HEK293 (cell line): Measurements from ENCODE around the gene IGFBP7.

Experiments used
- CTCF ChIA-PET: fragments of 350-600 bp; formaldehyde crosslinking; extraction: SDS; loops from one replicate; lab custom pipeline; 2021; ENCODE audit warnings: antibody characterized with exemption; lab: Yijun Ruan, JAX
- POLR2A ChIA-PET: fragments of 300-600 bp; formaldehyde crosslinking; extraction: SDS; loops from one replicate; lab custom pipeline; 2020; ENCODE audit warnings: antibody characterized with exemption, inconsistent platforms; lab: Yijun Ruan, JAX
- H3K27ac ChIP-seq: fragments of 200-500 bp; sonication (Bioruptor generic); 2 replicates; pipeline ENCODE4 v1.5.1; 2014; ENCODE audit warnings: low read depth, low read length, control low read depth, inconsistent platforms; ENCODE audit errors: extremely low read depth
- H3K36me3 ChIP-seq, 2 experiments: fragments of 200-500 bp in 1 of 2; sonication (Bioruptor generic) in 1 of 2; 1 replicate in 1 of 2; 2 replicates in 1 of 2; pipeline ENCODE4 v1.5.1; 2014 to 2017; ENCODE audit warnings: inconsistent platforms in 2 of 2, low read length in 2 of 2; ENCODE audit not compliant: control insufficient read depth in 2 of 2, insufficient read depth in 1 of 2
- H3K4me1 ChIP-seq: fragments of 200-500 bp; sonication (Bioruptor generic); 2 replicates; pipeline ENCODE4 v1.5.1; 2014; ENCODE audit warnings: mild to moderate bottlenecking, low read length, inconsistent platforms; ENCODE audit not compliant: control insufficient read depth, insufficient read depth
- H3K4me3 ChIP-seq: 2 replicates; pipeline ENCODE4 v1.5.1; 2011; ENCODE audit warnings: low read depth, mild to moderate bottlenecking, control low read depth, low read length, moderate library complexity
- H3K9me3 ChIP-seq: fragments of 200-500 bp; sonication (Bioruptor generic); 2 replicates; pipeline ENCODE4 v1.5.1; 2014; ENCODE audit warnings: low read depth, low read length, inconsistent platforms; ENCODE audit not compliant: control insufficient read depth, insufficient read depth
- BCL11A ChIP-seq: fragments of 450-650 bp; formaldehyde crosslinking; IDR thresholded peaks from 2 replicates; pipeline ENCODE4 v1.5.1; 2016; ENCODE audit warnings: low read depth, missing biosample characterization, missing genetic modification characterization
- BCL11B ChIP-seq: fragments of 450-650 bp; formaldehyde crosslinking; IDR thresholded peaks from 2 replicates; pipeline ENCODE4 v1.5.1; 2016; ENCODE audit warnings: low read depth, missing biosample characterization, missing genetic modification characterization
- FEZF1 ChIP-seq: fragments of 450-650 bp; formaldehyde crosslinking; IDR thresholded peaks from 2 replicates; pipeline ENCODE4 v1.5.1; 2016; ENCODE audit warnings: missing biosample characterization, missing genetic modification characterization
- KLF9 ChIP-seq: fragments of 450-650 bp; formaldehyde crosslinking; IDR thresholded peaks from 2 replicates; pipeline ENCODE4 v1.5.1; 2016; ENCODE audit warnings: missing biosample characterization, missing genetic modification characterization, low read depth
- ZBTB21 ChIP-seq: fragments of 450-650 bp; formaldehyde crosslinking; IDR thresholded peaks from 2 replicates; pipeline ENCODE4 v1.5.1; 2017; ENCODE audit warnings: missing biosample characterization, missing genetic modification characterization
- ZFP3 ChIP-seq: fragments of 450-650 bp; formaldehyde crosslinking; IDR thresholded peaks from 2 replicates; pipeline ENCODE4 v1.5.1; 2016; ENCODE audit warnings: low read depth, missing biosample characterization, missing genetic modification characterization
- ZNF19 ChIP-seq: fragments of 450-650 bp; formaldehyde crosslinking; IDR thresholded peaks from 2 replicates; pipeline ENCODE4; 2016; ENCODE audit warnings: missing biosample characterization, missing genetic modification characterization, low read depth
- ZNF214 ChIP-seq: fragments of 450-650 bp; formaldehyde crosslinking; IDR thresholded peaks from 2 replicates; pipeline ENCODE4 v1.5.1; 2017; ENCODE audit warnings: missing biosample characterization, mild to moderate bottlenecking, missing genetic modification characterization, borderline replicate concordance
- ZNF311 ChIP-seq: fragments of 450-650 bp; formaldehyde crosslinking; IDR thresholded peaks from 2 replicates; pipeline ENCODE4 v1.5.1; 2017; ENCODE audit warnings: missing biosample characterization, missing genetic modification characterization, borderline replicate concordance
- ZNF394 ChIP-seq: fragments of 450-650 bp; formaldehyde crosslinking; IDR thresholded peaks from 2 replicates; pipeline ENCODE4 v1.5.1; 2016; ENCODE audit warnings: missing biosample characterization, missing genetic modification characterization, mild to moderate bottlenecking, moderate library complexity, borderline replicate concordance
- ZNF501 ChIP-seq: fragments of 450-650 bp; formaldehyde crosslinking; IDR thresholded peaks from 2 replicates; pipeline ENCODE4 v1.5.1; 2016; ENCODE audit warnings: missing biosample characterization, missing genetic modification characterization
- ZNF623 ChIP-seq: fragments of 450-650 bp; formaldehyde crosslinking; IDR thresholded peaks from 2 replicates; pipeline ENCODE4 v1.5.1; 2016; ENCODE audit warnings: missing biosample characterization, missing genetic modification characterization
- ZNF624 ChIP-seq: fragments of 450-650 bp; formaldehyde crosslinking; IDR thresholded peaks from 2 replicates; pipeline ENCODE4 v1.5.1; 2017; ENCODE audit warnings: missing biosample characterization, missing genetic modification characterization
- ZNF626 ChIP-seq: fragments of 450-650 bp; sonication (Bioruptor Pico); formaldehyde crosslinking; IDR thresholded peaks from 2 replicates; pipeline ENCODE4 v1.5.1; 2018; ENCODE audit warnings: missing biosample characterization, missing genetic modification characterization, inconsistent platforms
- ZNF692 ChIP-seq: fragments of 450-650 bp; formaldehyde crosslinking; IDR thresholded peaks from 2 replicates; pipeline ENCODE4 v1.5.1; 2016; ENCODE audit warnings: missing biosample characterization, missing genetic modification characterization
- ZNF791 ChIP-seq: fragments of 450-650 bp; formaldehyde crosslinking; IDR thresholded peaks from 2 replicates; pipeline ENCODE4 v1.5.1; 2016; ENCODE audit warnings: missing biosample characterization, missing genetic modification characterization
- ZNF792 ChIP-seq: fragments of 450-650 bp; formaldehyde crosslinking; IDR thresholded peaks from 2 replicates; pipeline ENCODE4 v1.5.1; 2016; ENCODE audit warnings: missing biosample characterization, missing genetic modification characterization
- ZNF837 ChIP-seq: fragments of 450-650 bp; formaldehyde crosslinking; IDR thresholded peaks from 2 replicates; pipeline ENCODE4 v1.5.1; 2016; ENCODE audit warnings: missing biosample characterization, missing genetic modification characterization
- ZNF843 ChIP-seq: fragments of 450-650 bp; formaldehyde crosslinking; IDR thresholded peaks from 2 replicates; pipeline ENCODE4 v1.5.1; 2016; ENCODE audit warnings: missing biosample characterization, missing genetic modification characterization
- TF ChIP-seq, protein P1 (sequence below): sonication (generic); formaldehyde crosslinking; IDR thresholded peaks from 2 replicates; pipeline ENCODE4 v1.8.1; 2022; ENCODE audit warnings: mild to moderate bottlenecking, moderate library complexity, missing genetic modification reagents
- TF ChIP-seq, protein P2 (sequence below): fragments of 450-650 bp; formaldehyde crosslinking; IDR thresholded peaks from 2 replicates; pipeline ENCODE4 v1.5.1; 2016; ENCODE audit warnings: missing biosample characterization, missing genetic modification characterization

The IGFBP7 gene

GRCh38 chr4:57125996-57126395, 15.8 kb upstream of the IGFBP7 start:
- ChIA-PET CTCF (interaction anchor here (0.6 to 1.2 kb wide), 2 partner anchors 37 to 338 kb away, joined by 3 to 4 read pairs; no protein-coding TSS in a partner anchor), POLR2A (no interaction called here)
- H3K4me3 ChIP-seq, result no peak overlapping the region
- H3K4me1 ChIP-seq, result no peaks in the 10 kb centered on the region
- no peaks in the 10 kb centered on the region for H3K36me3 ChIP-seq
- no peaks in the 10 kb centered on the region for H3K9me3 ChIP-seq
- TF ChIP-seq ZNF792 (tag by site-specific recombination), result no peak
- TF ChIP-seq, protein P1, sequence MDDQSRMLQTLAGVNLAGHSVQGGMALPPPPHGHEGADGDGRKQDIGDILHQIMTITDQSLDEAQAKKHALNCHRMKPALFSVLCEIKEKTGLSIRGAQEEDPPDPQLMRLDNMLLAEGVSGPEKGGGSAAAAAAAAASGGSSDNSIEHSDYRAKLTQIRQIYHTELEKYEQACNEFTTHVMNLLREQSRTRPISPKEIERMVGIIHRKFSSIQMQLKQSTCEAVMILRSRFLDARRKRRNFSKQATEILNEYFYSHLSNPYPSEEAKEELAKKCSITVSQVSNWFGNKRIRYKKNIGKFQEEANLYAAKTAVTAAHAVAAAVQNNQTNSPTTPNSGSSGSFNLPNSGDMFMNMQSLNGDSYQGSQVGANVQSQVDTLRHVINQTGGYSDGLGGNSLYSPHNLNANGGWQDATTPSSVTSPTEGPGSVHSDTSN (CRISPR knock-in tag), result no peak
- H3K27ac ChIP-seq, result no peak overlapping the region

GRCh38 chr4:57124145-57124544, 14.0 kb upstream of the IGFBP7 start:
- Histone ChIP-seq H3K9me3 (no peaks in the 10 kb centered on the region), H3K4me3 (no peak overlapping the region), H3K4me1 (no peaks in the 10 kb centered on the region), H3K36me3 (no peaks in the 10 kb centered on the region), H3K27ac (no peak overlapping the region)
- ChIA-PET CTCF (no interaction called here), POLR2A (no interaction called here)
- TF ChIP-seq ZNF623 (no peak), FEZF1 (tag by site-specific recombination) (0 out of 2 replicates have a peak, but pooled peaks have one; percentile 19)

- CTCF ChIA-PET, result no interaction called here
- Histone ChIP-seq H3K4me1 (no peaks in the 10 kb centered on the region), H3K36me3 (no peaks in the 10 kb centered on the region), H3K9me3 (no peaks in the 10 kb centered on the region), H3K4me3 (no peak overlapping the region), H3K27ac (no peak overlapping the region)
- POLR2A ChIA-PET, result no interaction called here
- TF ChIP-seq BCL11B (tag by site-specific recombination) (no peak), ZNF692 (no peak), ZNF791 (tag by site-specific recombination) (no peak), ZNF843 (tag by site-specific recombination) (no peak), ZFP3 (tag by site-specific recombination) (no peak), ZNF626 (no peak), ZNF837 (tag by site-specific recombination) (no peak), BCL11A (tag by site-specific recombination) (no peak), ZBTB21 (no peak), KLF9 (no peak), ZNF624 (no peak), ZNF394 (no peak), ZNF501 (tag by site-specific recombination) (no peak), ZNF311 (no peak), ZNF19 (no peak), ZNF214 (tag by site-specific recombination) (no peak)
- TF ChIP-seq, protein P2, sequence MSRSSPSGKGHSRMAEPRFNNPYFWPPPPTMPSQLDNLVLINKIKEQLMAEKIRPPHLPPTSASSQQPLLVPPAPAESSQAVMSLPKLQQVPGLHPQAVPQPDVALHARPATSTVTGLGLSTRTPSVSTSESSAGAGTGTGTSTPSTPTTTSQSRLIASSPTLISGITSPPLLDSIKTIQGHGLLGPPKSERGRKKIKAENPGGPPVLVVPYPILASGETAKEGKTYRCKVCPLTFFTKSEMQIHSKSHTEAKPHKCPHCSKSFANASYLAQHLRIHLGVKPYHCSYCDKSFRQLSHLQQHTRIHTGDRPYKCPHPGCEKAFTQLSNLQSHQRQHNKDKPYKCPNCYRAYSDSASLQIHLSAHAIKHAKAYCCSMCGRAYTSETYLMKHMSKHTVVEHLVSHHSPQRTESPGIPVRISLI (tag by site-specific recombination), result no peak
Observed at GRCh38 chr4:57122959-57123358, 12.8 kb upstream of the IGFBP7 start.
